IMR-90 (cell line): ENCODE measurements around the gene PTGES.
A peak's percentile ranks its signal among the peaks of the same experiment; 100 is the strongest.

Experiments used
- BHLHE40 ChIP-seq: fragments of 150-350 bp; IDR thresholded peaks from 2 replicates; pipeline ENCODE4 v1.6.1; 2016; ENCODE audit warnings: mild to moderate bottlenecking, low read depth, low read length
- CEBPB ChIP-seq: IDR thresholded peaks from 2 replicates; pipeline ENCODE4 v1.6.1; 2012; ENCODE audit warnings: low read depth, low read length, improper control_type of control experiment
- CTCF ChIP-seq: conservative IDR thresholded peaks from 2 replicates; pipeline ENCODE4 v1.5.1; 2012; ENCODE audit warnings: mild to moderate bottlenecking, low read depth, low read length, improper control_type of control experiment
- FOS ChIP-seq: fragments of 150-350 bp; IDR thresholded peaks from 2 replicates; pipeline ENCODE4 v1.6.1; 2016; ENCODE audit warnings: low read depth, low read length
- MAFK ChIP-seq: IDR thresholded peaks from 2 replicates; pipeline ENCODE4 v1.6.1; 2012; ENCODE audit warnings: low read depth, low read length, improper control_type of control experiment
- MXI1 ChIP-seq: IDR thresholded peaks from 2 replicates; pipeline ENCODE4 v1.6.1; 2012; ENCODE audit warnings: low read depth, mild to moderate bottlenecking, low read length, moderate library complexity, borderline replicate concordance
- POLR2A ChIP-seq: IDR thresholded peaks from 2 replicates; pipeline ENCODE4 v1.6.1; 2012; ENCODE audit warnings: mild to moderate bottlenecking, low read depth, low read length
- RAD21 ChIP-seq: IDR thresholded peaks from 2 replicates; pipeline ENCODE4 v1.6.1; 2012; ENCODE audit warnings: low read length, improper control_type of control experiment
- RFX5 ChIP-seq: IDR thresholded peaks from 2 replicates; pipeline ENCODE4 v1.8.0; 2012; ENCODE audit warnings: low read depth, mild to moderate bottlenecking, low read length, moderate library complexity
- SMC3 ChIP-seq: fragments of 150-350 bp; IDR thresholded peaks from 2 replicates; pipeline ENCODE4 v1.6.1; 2016; ENCODE audit warnings: low read depth, mild to moderate bottlenecking, antibody characterized with exemption, low read length, moderate library complexity
- USF2 ChIP-seq: fragments of 150-350 bp; IDR thresholded peaks from 2 replicates; pipeline ENCODE4 v1.6.1; 2017; ENCODE audit warnings: mild to moderate bottlenecking, antibody characterized with exemption, low read length, low read depth
- TF ChIP-seq, protein P1 (sequence below): fragments of 150-350 bp; IDR thresholded peaks from 2 replicates; pipeline ENCODE4 v1.6.1; 2016; ENCODE audit warnings: low read depth, mild to moderate bottlenecking, low read length, moderate library complexity, borderline replicate concordance

DNA sequence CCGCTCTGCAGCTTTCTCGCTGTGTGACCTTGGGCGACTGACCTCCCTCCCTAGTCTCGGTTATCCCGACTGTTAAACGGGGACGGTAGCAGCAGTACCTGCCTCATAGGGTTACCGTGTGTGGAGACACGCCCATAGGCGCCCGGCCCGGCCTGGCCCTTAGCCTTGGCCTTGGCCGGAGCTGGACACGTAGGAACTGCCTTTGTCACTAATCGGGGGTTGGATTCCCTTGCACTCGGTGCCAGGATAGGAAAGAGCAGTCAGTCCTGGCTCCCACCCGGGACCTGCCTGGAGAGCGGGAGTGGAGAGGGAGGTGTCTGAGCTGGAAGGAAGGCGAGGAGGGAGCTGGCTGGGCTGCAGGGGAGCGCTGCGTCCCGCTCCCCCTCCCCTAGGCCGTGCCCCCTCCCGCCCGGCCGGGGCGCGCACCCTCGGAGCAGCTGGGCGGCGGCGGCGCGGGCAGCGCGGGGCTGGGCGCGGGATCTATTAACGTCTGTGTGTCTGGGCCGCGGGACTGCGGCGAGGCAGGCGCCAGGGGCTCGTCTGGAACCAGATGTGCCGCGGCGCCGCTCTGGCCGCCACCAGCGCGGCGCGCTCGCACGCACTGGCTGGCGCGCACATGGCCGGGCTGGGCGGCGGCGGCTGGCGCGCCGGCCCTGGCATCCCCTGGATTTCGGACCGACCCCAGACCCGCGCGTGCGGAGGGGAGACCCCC is 55.7 kb downstream of the PTGES start:
- TF ChIP-seq POLR2A (peak; percentile 66), CTCF (no peak), USF2 (no peak), CEBPB (no peak), RAD21 (no peak), SMC3 (no peak), MXI1 (peak; percentile 87), FOS (no peak), BHLHE40 (no peak), MAFK (no peak), RFX5 (no peak)
- TF ChIP-seq, protein P1, sequence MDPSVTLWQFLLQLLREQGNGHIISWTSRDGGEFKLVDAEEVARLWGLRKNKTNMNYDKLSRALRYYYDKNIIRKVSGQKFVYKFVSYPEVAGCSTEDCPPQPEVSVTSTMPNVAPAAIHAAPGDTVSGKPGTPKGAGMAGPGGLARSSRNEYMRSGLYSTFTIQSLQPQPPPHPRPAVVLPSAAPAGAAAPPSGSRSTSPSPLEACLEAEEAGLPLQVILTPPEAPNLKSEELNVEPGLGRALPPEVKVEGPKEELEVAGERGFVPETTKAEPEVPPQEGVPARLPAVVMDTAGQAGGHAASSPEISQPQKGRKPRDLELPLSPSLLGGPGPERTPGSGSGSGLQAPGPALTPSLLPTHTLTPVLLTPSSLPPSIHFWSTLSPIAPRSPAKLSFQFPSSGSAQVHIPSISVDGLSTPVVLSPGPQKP: no peak
